BE2C (cell line): Measurements from ENCODE around the gene PPFIA1.

ENCODE experiments used
- DNase-seq: peaks from one replicate; pipeline ENCODE4 v3.0.0-alpha.2; 2020
- H3K27me3 ChIP-seq: fragments of 250-450 bp; sonication (Bioruptor Pico); 2 replicates; pipeline ENCODE4 v1.5.1; 2020; ENCODE audit warnings: mild to moderate bottlenecking
- H3K36me3 ChIP-seq: fragments of 250-450 bp; sonication (Bioruptor Pico); 2 replicates; pipeline ENCODE4 v1.5.1; 2020; ENCODE audit warnings: mild to moderate bottlenecking
- H3K4me1 ChIP-seq: fragments of 250-450 bp; sonication (Bioruptor Pico); 2 replicates; pipeline ENCODE4 v1.5.1; 2020
- H3K4me3 ChIP-seq: 2 replicates; pipeline ENCODE4 v1.5.1; 2011; ENCODE audit warnings: low read depth, low read length
- H3K9me3 ChIP-seq: fragments of 250-450 bp; sonication (Bioruptor Pico); 2 replicates; pipeline ENCODE4 v1.5.1; 2020
- TF ChIP-seq, protein P1 (sequence below): IDR thresholded peaks from 2 replicates; pipeline ENCODE4 v1.5.1; 2012; ENCODE audit warnings: mild to moderate bottlenecking, low read depth, low read length

Gene PPFIA1

DNA sequence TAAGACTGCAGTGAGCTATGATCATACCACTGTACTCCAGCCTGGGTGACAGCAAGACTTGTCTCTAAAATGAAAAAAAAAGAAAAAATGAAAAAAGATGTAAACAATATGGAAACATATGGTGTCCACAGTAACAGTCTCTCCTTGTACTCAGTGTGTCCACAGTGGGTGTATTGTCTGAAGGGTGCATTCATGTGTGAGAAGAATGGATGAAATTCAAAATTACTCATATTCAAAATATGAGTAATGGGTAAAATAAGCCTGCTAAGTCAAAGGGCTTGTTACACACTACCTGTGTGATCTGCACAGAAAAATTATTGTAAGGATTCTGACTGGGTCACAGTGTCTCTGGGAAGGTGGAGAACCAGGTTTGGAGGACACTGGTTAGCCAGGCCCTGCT lies 26.9 kb downstream of the PPFIA1 start:
- peaks cover 7% of the 10 kb centered on the region; the same call in 1 of the 2 replicates for H3K36me3 ChIP-seq
- H3K27me3 ChIP-seq = no peaks in the 10 kb centered on the region
- no peaks in the 10 kb centered on the region for H3K9me3 ChIP-seq
- peaks cover 5% of the 10 kb centered on the region for H3K4me1 ChIP-seq
- TF ChIP-seq, protein P1, sequence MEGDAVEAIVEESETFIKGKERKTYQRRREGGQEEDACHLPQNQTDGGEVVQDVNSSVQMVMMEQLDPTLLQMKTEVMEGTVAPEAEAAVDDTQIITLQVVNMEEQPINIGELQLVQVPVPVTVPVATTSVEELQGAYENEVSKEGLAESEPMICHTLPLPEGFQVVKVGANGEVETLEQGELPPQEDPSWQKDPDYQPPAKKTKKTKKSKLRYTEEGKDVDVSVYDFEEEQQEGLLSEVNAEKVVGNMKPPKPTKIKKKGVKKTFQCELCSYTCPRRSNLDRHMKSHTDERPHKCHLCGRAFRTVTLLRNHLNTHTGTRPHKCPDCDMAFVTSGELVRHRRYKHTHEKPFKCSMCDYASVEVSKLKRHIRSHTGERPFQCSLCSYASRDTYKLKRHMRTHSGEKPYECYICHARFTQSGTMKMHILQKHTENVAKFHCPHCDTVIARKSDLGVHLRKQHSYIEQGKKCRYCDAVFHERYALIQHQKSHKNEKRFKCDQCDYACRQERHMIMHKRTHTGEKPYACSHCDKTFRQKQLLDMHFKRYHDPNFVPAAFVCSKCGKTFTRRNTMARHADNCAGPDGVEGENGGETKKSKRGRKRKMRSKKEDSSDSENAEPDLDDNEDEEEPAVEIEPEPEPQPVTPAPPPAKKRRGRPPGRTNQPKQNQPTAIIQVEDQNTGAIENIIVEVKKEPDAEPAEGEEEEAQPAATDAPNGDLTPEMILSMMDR = no peak
- no peak overlapping the region for H3K4me3 ChIP-seq
- DNase-seq = no peak

DNA sequence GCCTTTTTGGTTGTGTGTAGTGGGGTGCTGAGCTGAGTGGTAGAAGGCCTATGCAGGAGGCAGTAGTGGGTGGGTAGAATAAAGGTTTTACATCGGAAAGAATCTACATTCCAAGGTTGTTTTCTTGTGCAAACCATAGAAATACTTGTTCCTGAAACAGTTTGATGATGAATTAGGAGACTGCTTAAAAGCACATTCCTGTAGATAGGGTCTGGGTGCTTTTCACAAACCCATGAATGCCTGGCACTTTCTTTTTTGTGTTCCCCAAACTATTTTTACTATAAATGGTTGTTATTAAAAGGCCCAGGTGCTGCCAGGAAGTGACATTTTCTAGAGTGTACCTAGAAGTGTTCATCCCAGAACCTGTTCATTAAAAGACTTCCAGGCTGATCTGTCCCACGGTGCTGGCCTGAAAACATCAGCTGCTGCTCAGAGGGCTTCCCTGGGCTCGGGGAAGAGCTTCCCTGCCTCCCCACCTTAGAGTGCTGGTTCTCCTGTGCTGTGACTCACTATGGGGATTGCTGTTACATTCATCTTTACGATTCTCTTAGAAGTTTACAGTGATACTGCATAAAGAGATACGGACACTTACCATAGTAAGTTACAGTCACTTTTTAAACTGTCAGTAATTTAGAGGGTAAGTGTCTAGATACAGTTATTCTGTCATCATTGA lies 27.9 kb downstream of the PPFIA1 start:
- peaks cover 5% of the 10 kb centered on the region for H3K4me1 ChIP-seq
- peaks cover 9% of the 10 kb centered on the region; the same call in 1 of the 2 replicates for H3K36me3 ChIP-seq
- DNase-seq = no peak
- no peaks in the 10 kb centered on the region for H3K9me3 ChIP-seq
- TF ChIP-seq, protein P1 = no peak
- no peak overlapping the region for H3K4me3 ChIP-seq
- no peaks in the 10 kb centered on the region for H3K27me3 ChIP-seq

DNA sequence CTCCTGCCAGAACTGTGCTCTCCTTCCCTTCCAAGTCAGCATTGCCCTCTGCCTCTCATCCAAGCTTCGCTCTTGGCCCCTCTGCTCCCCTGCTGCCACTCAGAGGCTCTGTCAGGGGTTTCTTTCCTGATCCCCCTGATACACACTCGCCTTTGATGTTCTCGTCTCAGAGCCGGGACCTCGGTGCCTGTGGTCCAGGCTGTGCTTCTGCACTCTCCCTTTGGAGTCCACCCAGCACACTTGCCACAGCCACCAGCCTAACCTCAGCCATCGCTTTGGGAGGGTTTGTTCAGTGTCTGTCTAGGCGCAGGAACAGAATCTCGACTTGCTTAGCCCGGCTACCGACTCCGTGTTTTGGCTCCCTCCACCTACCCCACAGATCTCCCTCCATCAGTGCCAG lies 29.1 kb downstream of the PPFIA1 start:
- TF ChIP-seq, protein P1 = no peak
- Histone ChIP-seq H3K9me3 (no peaks in the 10 kb centered on the region), H3K4me1 (peaks cover 5% of the 10 kb centered on the region), H3K27me3 (no peaks in the 10 kb centered on the region), H3K36me3 (peaks cover 6% of the 10 kb centered on the region; the same call in 1 of the 2 replicates), H3K4me3 (no peak overlapping the region)
- no peak for DNase-seq

- no peak for DNase-seq
These were observed 30.7 kb downstream of the PPFIA1 start for GRCh38 chr11:70301191-70301590.

DNA sequence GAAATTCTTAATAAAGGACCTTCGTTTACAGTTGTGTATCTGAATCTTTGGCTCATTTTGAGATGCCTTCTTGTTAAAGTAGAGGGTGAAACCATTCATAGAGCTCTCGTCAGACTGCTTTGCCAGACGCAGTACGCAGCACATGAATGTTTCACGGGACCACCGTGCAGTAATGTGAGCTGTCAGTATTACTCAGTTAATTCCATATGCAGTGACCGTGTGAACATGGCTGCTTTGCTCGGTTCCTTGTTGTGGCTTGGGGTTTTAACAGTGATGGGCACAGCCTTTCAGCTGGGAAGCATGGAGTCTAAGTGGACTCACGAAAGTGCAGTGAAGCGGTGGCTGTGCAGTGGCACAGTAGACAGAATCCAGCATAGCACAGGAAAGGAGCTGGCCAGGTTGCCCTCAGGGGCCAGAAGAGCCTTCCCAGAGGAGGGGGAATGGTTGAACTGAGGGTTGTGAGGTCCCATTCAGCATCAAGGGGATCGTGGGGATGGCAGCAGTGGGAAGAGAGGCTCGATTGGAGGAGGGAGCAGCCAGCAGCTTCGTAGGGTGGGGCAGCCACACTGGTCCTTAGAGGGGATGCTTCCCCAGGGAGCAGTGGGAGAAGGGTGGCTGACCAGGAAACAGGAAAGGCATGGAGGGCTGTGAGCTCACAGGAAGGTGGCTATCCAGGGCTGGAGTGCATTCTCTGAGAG lies 31.4 kb downstream of the PPFIA1 start:
- no peaks in the 10 kb centered on the region for H3K9me3 ChIP-seq
- no peak for DNase-seq
- H3K4me1 ChIP-seq = peaks cover 5% of the 10 kb centered on the region
- H3K4me3 ChIP-seq = no peak overlapping the region
- peaks cover 6% of the 10 kb centered on the region; the same call in 1 of the 2 replicates for H3K36me3 ChIP-seq
- TF ChIP-seq, protein P1 = no peak
- no peaks in the 10 kb centered on the region for H3K27me3 ChIP-seq

More at GRCh38 chr11:70301191-70301590, 30.7 kb downstream of the PPFIA1 start:
- H3K27me3 ChIP-seq = no peaks in the 10 kb centered on the region
- no peaks in the 10 kb centered on the region for H3K9me3 ChIP-seq
- no peak overlapping the region for H3K4me3 ChIP-seq
- TF ChIP-seq, protein P1 = no peak
- H3K4me1 ChIP-seq = peaks cover 5% of the 10 kb centered on the region
- peaks cover 6% of the 10 kb centered on the region; the same call in 1 of the 2 replicates for H3K36me3 ChIP-seq

GRCh38 chr11:70302419-70302752 lies 31.9 kb downstream of the PPFIA1 start:
- H3K4me3 ChIP-seq = no peak overlapping the region
- TF ChIP-seq, protein P1 = no peak
- H3K36me3 ChIP-seq = peaks cover 6% of the 10 kb centered on the region; the same call in 1 of the 2 replicates
- no peaks in the 10 kb centered on the region for H3K9me3 ChIP-seq
- H3K4me1 ChIP-seq = peaks cover 5% of the 10 kb centered on the region
- H3K27me3 ChIP-seq = no peaks in the 10 kb centered on the region
- no peak for DNase-seq
